Esophagus (tissue), 2 donors: ENCODE measurements around the gene PAX5. TPM values are rescaled to one million over a fixed set of nuclear protein-coding genes. Genes with fewer than 3 reads are reported as not detected.

ENCODE experiments used
- H3K27ac ChIP-seq, 2 donors: one replicate each; pipeline ENCODE4 v1.5.1; 2013; ENCODE audit warnings: low read depth in 2 of 2, mild to moderate bottlenecking in 2 of 2, inconsistent platforms in 1 of 2, low read length in 1 of 2, moderate library complexity in 1 of 2
- H3K27me3 ChIP-seq, 2 donors: one replicate each; pipeline ENCODE4 v1.6.1; 2013; ENCODE audit warnings: low read length in 2 of 2, control low read depth in 1 of 2, mild to moderate bottlenecking in 1 of 2; ENCODE audit not compliant: insufficient read depth in 2 of 2, control insufficient read depth in 1 of 2
- H3K36me3 ChIP-seq, 2 donors: one replicate each; pipeline ENCODE4 v1.6.1; 2013; ENCODE audit warnings: low read length in 1 of 2; ENCODE audit not compliant: control insufficient read depth in 2 of 2, insufficient read depth in 2 of 2
- H3K4me1 ChIP-seq, 2 donors: one replicate each; pipeline ENCODE4 v1.6.1; 2013; ENCODE audit warnings: low read length in 1 of 2; ENCODE audit not compliant: control insufficient read depth in 2 of 2, insufficient read depth in 2 of 2
- H3K4me3 ChIP-seq, 2 donors: one replicate each; pipeline ENCODE4 v1.5.1; 2013; ENCODE audit warnings: low read length in 2 of 2, mild to moderate bottlenecking in 2 of 2, low read depth in 1 of 2, moderate library complexity in 1 of 2
- H3K9me3 ChIP-seq, 2 donors: one replicate each; pipeline ENCODE4 v1.6.1; 2013; ENCODE audit warnings: mild to moderate bottlenecking in 2 of 2, low read depth in 1 of 2, low read length in 1 of 2, moderate library complexity in 1 of 2; ENCODE audit not compliant: control insufficient read depth in 2 of 2, insufficient read depth in 1 of 2
- WGBS, 2 donors: extraction: QIAGEN DNeasy Blood & Tissue Kit; methylation state at CpG; one replicate each; pipeline ENCODE4 v1.1.7; 2013; 5-methylcytosine and 5-hydroxymethylcytosine counted together
- polyA plus RNA-seq, 2 donors: library from polyadenylated mRNA; stranded (reverse); fragments of 200-250 nt; gene quantifications; one replicate each; pipeline ENCODE4 v1.2.3, GENCODE V29; 2013
- donor health status: healthy with polysubstance abuse.
- donor health status: Bipolar disorder and iron deficiency.

The PAX5 gene
- polyA plus RNA-seq, 2 donors: 0.02 to 0.10 TPM

- Histone ChIP-seq H3K27me3 (peaks cover 0 to 2% of the 10 kb centered on the region in 2 donors), H3K9me3 (peaks cover 0 to 7% of the 10 kb centered on the region in 2 donors), H3K27ac (no peak overlapping the region), H3K4me3 (no peak overlapping the region), H3K4me1 (no peaks in the 10 kb centered on the region), H3K36me3 (no peaks in the 10 kb centered on the region)
- WGBS, 2 donors: 47 to 48% methylated on average over 3 of the region's 3 CpGs
Measured at GRCh38 chr9:36789886-36790285, 244.2 kb downstream of the PAX5 start.

- 39 to 52% methylated on average over 5 of the region's 5 CpGs for WGBS, 2 donors
- Histone ChIP-seq H3K4me1 (no peaks in the 10 kb centered on the region), H3K4me3 (no peak overlapping the region), H3K27ac (no peak overlapping the region), H3K27me3 (peaks cover 0 to 2% of the 10 kb centered on the region in 2 donors), H3K36me3 (no peaks in the 10 kb centered on the region), H3K9me3 (peaks cover 0 to 5% of the 10 kb centered on the region in 2 donors)
Measured at GRCh38 chr9:36788534-36788933, 245.5 kb downstream of the PAX5 start.

- Histone ChIP-seq H3K36me3 (no peaks in the 10 kb centered on the region), H3K9me3 (no peaks in the 10 kb centered on the region), H3K4me3 (no peak overlapping the region), H3K4me1 (no peaks in the 10 kb centered on the region), H3K27ac (no peak overlapping the region), H3K27me3 (no peaks in the 10 kb centered on the region)
- 49 to 51% methylated on average over 3 of the region's 3 CpGs for WGBS, 2 donors
Measured at GRCh38 chr9:36787709-36788108, 246.4 kb downstream of the PAX5 start.

Other genes starting within 250 kb of the PAX5 start
- 1 to 10 TPM; 5.4 to 5.7 TPM for gene ZCCHC7, start 86.3 kb upstream of the PAX5 start, polyA plus RNA-seq